Kidney (tissue), 14 donors: Measurements from ENCODE around the gene CX3CL1. TPM values are rescaled to one million over a fixed set of nuclear protein-coding genes. Genes with fewer than 3 reads are reported as not detected.

Experiments used
- DNase-seq, 5 donors: peaks; one replicate each; pipeline ENCODE4 v3.0.0-alpha.2; 2013 to 2020
- FAIRE-seq: peaks from 2 replicates; lab custom pipeline; 2012; peaks lifted over from hg19 to GRCh38; lab: Jason Lieb, UNC
- H3K27ac ChIP-seq, 2 donors: one replicate each; pipeline ENCODE4 v1.7.0; 2013; ENCODE audit warnings: low read depth in 2 of 2, low read length in 2 of 2, inconsistent platforms in 1 of 2
- H3K27me3 ChIP-seq: one replicate; pipeline ENCODE4 v1.7.1; 2013; ENCODE audit warnings: low read length, inconsistent platforms; ENCODE audit not compliant: control insufficient read depth, insufficient read depth
- H3K36me3 ChIP-seq, 3 donors: one replicate each; pipeline versions ENCODE4 v1.7.0 to v1.7.1; 2013; ENCODE audit warnings: low read length in 3 of 3, control low read depth in 1 of 3, inconsistent platforms in 1 of 3; ENCODE audit not compliant: insufficient read depth in 3 of 3, control insufficient read depth in 2 of 3
- H3K4me1 ChIP-seq, 3 donors: one replicate each; pipeline versions ENCODE4 v1.7.0 to v1.7.1; 2013; ENCODE audit warnings: low read length in 3 of 3, inconsistent platforms in 1 of 3, low read depth in 1 of 3; ENCODE audit not compliant: control insufficient read depth in 2 of 3, insufficient read depth in 2 of 3
- H3K4me3 ChIP-seq, 3 donors: one replicate each; pipeline versions ENCODE4 v1.7.0 to v1.8.1; 2013; ENCODE audit warnings: low read length in 3 of 3, control low read depth in 1 of 3, inconsistent platforms in 1 of 3
- H3K9ac ChIP-seq, 3 donors: one replicate each; pipeline versions ENCODE4 v1.7.0 to v1.7.1; 2013; ENCODE audit warnings: low read length in 3 of 3, control low read depth in 1 of 3, inconsistent platforms in 1 of 3
- H3K9me3 ChIP-seq, 3 donors: one replicate each; pipeline versions ENCODE4 v1.7.0 to v1.7.1; 2013; ENCODE audit warnings: low read length in 3 of 3, control low read depth in 1 of 3, inconsistent platforms in 1 of 3; ENCODE audit not compliant: control insufficient read depth in 2 of 3, insufficient read depth in 1 of 3
- intact Hi-C: fragments of 100-400 bp; cut with DNase I; formaldehyde crosslinking; loops from one replicate; pipeline ENCODE4 v1.11.1; 2022
- polyA plus RNA-seq: library from polyadenylated mRNA; stranded (reverse); fragments of 350-450 nt; fragmentation: Illumina TruSeq; extraction: RNeasy Lipid Tissue Mini Kit (QIAGEN cat#74804); gene quantifications from one replicate; pipeline ENCODE4 v1.2.3, GENCODE V29; 2014; ENCODE audit warnings: low read depth, low replicate concordance; ENCODE audit not compliant: insufficient read depth
- total RNA-seq: library from RNA; stranded (reverse); fragmentation: NEBNext Ultra II Directional; extraction: Animal tissue kit (Norgen Biotek cat#: 25700); gene quantifications from one replicate; pipeline ENCODE4 v1.2.1, GENCODE V29; 2021
- TF ChIP-seq, protein P1 (sequence below): IDR thresholded peaks from 3 replicates; pipeline ENCODE4 v1.5.1; 2012; ENCODE audit warnings: mild to moderate bottlenecking, moderate library complexity, borderline replicate concordance; ENCODE audit not compliant: insufficient read depth; ENCODE audit errors: extremely low read depth
- donor health status: control.
- donor health status: control.
- donor health status: control.
- donor health status: control.
- donor health status: control.
- donor health status: DM: yes; HTN: yes; CAD: no.
- donor health status: Normal renal cell carcinoma (clear cell type).

CX3CL1 gene
- total and polyA plus RNA-seq, 2 donors from 2014 or later: 39.1 to 46.4 TPM

DNA sequence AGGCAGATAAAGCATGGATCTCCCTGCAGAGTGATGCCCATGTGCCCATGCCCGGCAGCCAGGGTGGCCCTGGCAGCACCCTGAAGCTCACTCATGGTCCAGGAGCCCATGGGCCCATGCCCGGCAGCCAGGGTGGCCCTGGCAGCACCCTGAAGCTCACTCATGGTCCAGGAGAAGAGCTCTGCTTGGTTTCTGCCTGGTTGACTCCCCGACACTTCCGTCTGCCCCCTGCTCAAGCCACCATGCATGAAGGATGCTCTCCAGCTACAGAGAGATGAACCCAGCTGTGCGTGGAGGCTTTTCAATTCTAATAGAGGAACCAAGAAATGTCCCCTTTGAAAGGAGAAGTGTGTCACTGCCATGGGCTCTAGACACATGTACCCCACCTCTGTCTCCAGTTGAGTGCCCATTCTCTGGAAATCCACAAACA, 41.0 kb downstream of the CX3CL1 start:
- Histone ChIP-seq H3K4me1 (peaks cover 0 to 15% (median 0%) of the 10 kb centered on the region in 3 donors), H3K4me3 (no peak overlapping the region), H3K9ac (no peak overlapping the region), H3K36me3 (no peaks in the 10 kb centered on the region), H3K9me3 (no peaks in the 10 kb centered on the region), H3K27ac (no peak overlapping the region), H3K27me3 (no peaks in the 10 kb centered on the region)
- no peak for FAIRE-seq
- TF ChIP-seq, protein P1, sequence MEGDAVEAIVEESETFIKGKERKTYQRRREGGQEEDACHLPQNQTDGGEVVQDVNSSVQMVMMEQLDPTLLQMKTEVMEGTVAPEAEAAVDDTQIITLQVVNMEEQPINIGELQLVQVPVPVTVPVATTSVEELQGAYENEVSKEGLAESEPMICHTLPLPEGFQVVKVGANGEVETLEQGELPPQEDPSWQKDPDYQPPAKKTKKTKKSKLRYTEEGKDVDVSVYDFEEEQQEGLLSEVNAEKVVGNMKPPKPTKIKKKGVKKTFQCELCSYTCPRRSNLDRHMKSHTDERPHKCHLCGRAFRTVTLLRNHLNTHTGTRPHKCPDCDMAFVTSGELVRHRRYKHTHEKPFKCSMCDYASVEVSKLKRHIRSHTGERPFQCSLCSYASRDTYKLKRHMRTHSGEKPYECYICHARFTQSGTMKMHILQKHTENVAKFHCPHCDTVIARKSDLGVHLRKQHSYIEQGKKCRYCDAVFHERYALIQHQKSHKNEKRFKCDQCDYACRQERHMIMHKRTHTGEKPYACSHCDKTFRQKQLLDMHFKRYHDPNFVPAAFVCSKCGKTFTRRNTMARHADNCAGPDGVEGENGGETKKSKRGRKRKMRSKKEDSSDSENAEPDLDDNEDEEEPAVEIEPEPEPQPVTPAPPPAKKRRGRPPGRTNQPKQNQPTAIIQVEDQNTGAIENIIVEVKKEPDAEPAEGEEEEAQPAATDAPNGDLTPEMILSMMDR: no peak
- intact Hi-C loops: loop anchor here (10.0 kb wide), 1 partner anchor 101 kb away; no protein-coding TSS in a partner anchor
- peak in 1 of 5 donors; percentile 55 for DNase-seq

DNA sequence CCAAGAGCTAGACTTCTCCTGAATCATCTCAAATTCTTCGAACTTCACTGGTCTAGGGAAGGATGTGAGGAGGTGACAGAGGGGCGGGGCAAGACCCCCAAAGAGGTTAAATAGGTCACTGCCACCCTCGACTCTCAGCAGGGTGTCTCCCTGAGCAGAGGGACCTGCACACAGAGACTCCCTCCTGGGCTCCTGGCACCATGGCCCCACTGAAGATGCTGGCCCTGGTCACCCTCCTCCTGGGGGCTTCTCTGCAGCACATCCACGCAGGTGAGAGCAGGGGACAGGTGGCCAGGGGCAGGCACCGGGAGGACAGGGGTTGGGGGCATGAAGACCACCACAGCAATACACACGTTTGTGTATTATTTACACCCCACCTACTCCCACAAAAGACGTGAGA, 41.4 kb downstream of the CX3CL1 start:
- DNase-seq (no peak), FAIRE-seq (no peak)
- H3K4me1 ChIP-seq: peaks cover 0 to 18% (median 0%) of the 10 kb centered on the region in 3 donors
- H3K27ac ChIP-seq: no peak overlapping the region
- no peaks in the 10 kb centered on the region for H3K9me3 ChIP-seq
- H3K4me3 ChIP-seq: no peak overlapping the region
- H3K27me3 ChIP-seq: no peaks in the 10 kb centered on the region
- intact Hi-C loops: loop anchor here (10.0 kb wide), 1 partner anchor 101 kb away; no protein-coding TSS in a partner anchor
- H3K36me3 ChIP-seq: no peaks in the 10 kb centered on the region
- H3K9ac ChIP-seq: no peak overlapping the region
- TF ChIP-seq, protein P1: no peak

- DNase-seq (peak in 1 of 5 donors; percentile 74), FAIRE-seq (no peak)
- TF ChIP-seq, protein P1: no peak
- H3K9ac ChIP-seq: no peak overlapping the region
- no peaks in the 10 kb centered on the region for H3K27me3 ChIP-seq
- no peak overlapping the region for H3K4me3 ChIP-seq
- no peaks in the 10 kb centered on the region for H3K36me3 ChIP-seq
- peaks cover 0 to 20% (median 0%) of the 10 kb centered on the region in 3 donors for H3K4me1 ChIP-seq
- intact Hi-C loops: loop anchor here (5.0 to 10.0 kb wide), 2 partner anchors 99 to 114 kb away; no protein-coding TSS in a partner anchor
- no peak overlapping the region for H3K27ac ChIP-seq
- H3K9me3 ChIP-seq: no peaks in the 10 kb centered on the region
Observed at GRCh38 chr16:57416084-57416483, 43.8 kb downstream of the CX3CL1 start.

GRCh38 chr16:57419506-57419905, 47.2 kb downstream of the CX3CL1 start:
- Histone ChIP-seq H3K27ac (no peak overlapping the region), H3K4me3 (no peak overlapping the region), H3K27me3 (no peaks in the 10 kb centered on the region), H3K9me3 (no peaks in the 10 kb centered on the region), H3K9ac (no peak overlapping the region), H3K4me1 (peaks cover 0 to 24% (median 0%) of the 10 kb centered on the region in 3 donors), H3K36me3 (no peaks in the 10 kb centered on the region)
- DNase-seq (no peak), FAIRE-seq (no peak)
- TF ChIP-seq, protein P1: no peak
- intact Hi-C loops: loop anchor here (5.0 to 10.0 kb wide), 2 partner anchors 95 to 117 kb away; no protein-coding TSS in a partner anchor
